BJ (cell line): Measurements from ENCODE around the gene NPTX1. TPM values are rescaled to one million over a fixed set of nuclear protein-coding genes. Genes with fewer than 3 reads are reported as not detected.

Source experiments
- CTCF ChIA-PET: fragments of 350-600 bp; formaldehyde crosslinking; extraction: SDS; loops from one replicate; lab custom pipeline; 2021; ENCODE audit warnings: antibody characterized with exemption, inconsistent platforms; lab: Yijun Ruan, JAX
- POLR2A ChIA-PET: fragments of 300-600 bp; sonication (Branson Sonifier 250); formaldehyde crosslinking; extraction: SDS; loops from one replicate; lab custom pipeline; 2021; ENCODE audit warnings: antibody characterized with exemption; lab: Charles Lee
- DNase-seq: peaks from one replicate; pipeline ENCODE4 v3.0.0-alpha.2; 2011; ENCODE audit warnings: low read depth
- H3K27me3 ChIP-seq: 2 replicates; pipeline ENCODE4 v1.6.0; 2011; ENCODE audit warnings: low read length; ENCODE audit not compliant: control insufficient read depth, insufficient read depth
- H3K36me3 ChIP-seq: 2 replicates; pipeline ENCODE4 v1.5.1; 2011; ENCODE audit warnings: low read length; ENCODE audit not compliant: control insufficient read depth, insufficient read depth
- H3K4me3 ChIP-seq: 2 replicates; pipeline ENCODE4 v1.5.1; 2011; ENCODE audit warnings: low read depth, mild to moderate bottlenecking, control low read depth, low read length
- polyA plus RNA-seq: library from polyadenylated mRNA; depleted of rRNA; stranded (reverse); fragments of >200 nt; gene quantifications from 2 replicates; pipeline ENCODE4 v1.2.3, GENCODE V29; 2011
- TF ChIP-seq, protein P1 (sequence below): IDR thresholded peaks from 2 replicates; pipeline ENCODE4 v1.5.1; 2011; ENCODE audit warnings: low read depth, mild to moderate bottlenecking, control low read depth, inconsistent platforms, low read length, moderate library complexity; ENCODE audit not compliant: insufficient read depth

Gene NPTX1
- polyA plus RNA-seq, 1 experiment: 0.43 TPM

DNA sequence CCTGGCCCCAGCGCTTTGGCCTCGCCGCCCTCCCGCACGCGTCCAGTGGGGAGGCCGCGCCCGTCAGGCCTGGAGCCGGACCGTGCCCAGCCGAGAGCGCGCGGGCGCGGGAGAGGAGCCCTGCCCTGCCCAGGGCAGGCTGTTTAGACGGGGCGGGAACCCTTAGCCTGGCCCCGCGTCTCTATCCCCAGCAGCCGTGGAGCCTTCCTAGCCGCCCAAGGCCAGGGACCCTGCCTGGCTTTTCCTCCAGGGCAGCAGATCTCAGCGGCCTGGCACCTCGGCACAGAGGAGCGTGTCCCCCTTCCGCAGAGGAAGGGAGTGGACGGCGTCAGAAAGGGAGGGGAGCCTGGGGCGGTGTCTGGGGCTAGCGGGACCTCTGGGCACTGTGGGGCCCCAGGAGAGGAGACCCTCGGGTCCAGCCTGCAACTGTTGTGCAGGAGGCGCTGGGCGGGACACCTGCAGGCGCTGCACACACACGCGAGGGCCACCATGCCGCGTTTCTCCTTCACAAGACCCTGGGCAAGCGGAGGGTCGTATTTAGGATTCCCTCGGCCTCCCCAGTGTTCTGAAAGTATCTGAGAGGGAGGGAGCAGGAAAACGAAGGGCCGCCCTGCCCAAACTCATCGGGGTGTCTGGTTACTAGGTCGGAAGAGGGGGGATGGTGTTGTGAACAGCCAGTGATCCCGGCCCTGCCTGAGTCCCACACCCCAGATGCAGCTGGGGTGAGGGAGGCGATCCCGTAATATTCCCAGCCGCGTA lies 2.3 kb upstream of the NPTX1 start:
- TF ChIP-seq, protein P1, sequence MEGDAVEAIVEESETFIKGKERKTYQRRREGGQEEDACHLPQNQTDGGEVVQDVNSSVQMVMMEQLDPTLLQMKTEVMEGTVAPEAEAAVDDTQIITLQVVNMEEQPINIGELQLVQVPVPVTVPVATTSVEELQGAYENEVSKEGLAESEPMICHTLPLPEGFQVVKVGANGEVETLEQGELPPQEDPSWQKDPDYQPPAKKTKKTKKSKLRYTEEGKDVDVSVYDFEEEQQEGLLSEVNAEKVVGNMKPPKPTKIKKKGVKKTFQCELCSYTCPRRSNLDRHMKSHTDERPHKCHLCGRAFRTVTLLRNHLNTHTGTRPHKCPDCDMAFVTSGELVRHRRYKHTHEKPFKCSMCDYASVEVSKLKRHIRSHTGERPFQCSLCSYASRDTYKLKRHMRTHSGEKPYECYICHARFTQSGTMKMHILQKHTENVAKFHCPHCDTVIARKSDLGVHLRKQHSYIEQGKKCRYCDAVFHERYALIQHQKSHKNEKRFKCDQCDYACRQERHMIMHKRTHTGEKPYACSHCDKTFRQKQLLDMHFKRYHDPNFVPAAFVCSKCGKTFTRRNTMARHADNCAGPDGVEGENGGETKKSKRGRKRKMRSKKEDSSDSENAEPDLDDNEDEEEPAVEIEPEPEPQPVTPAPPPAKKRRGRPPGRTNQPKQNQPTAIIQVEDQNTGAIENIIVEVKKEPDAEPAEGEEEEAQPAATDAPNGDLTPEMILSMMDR: no peak
- H3K36me3 ChIP-seq: no peaks in the 10 kb centered on the region
- CTCF ChIA-PET: interaction anchor here (1.0 to 1.7 kb wide), 2 partner anchors 14 to 381 kb away, joined by 4 read pairs; no protein-coding TSS in a partner anchor
- POLR2A ChIA-PET: no interaction called here
- H3K27me3 ChIP-seq: peaks cover 54% of the 10 kb centered on the region
- DNase-seq: no peak
- peak overlapping the region; percentile 34 for H3K4me3 ChIP-seq

DNA sequence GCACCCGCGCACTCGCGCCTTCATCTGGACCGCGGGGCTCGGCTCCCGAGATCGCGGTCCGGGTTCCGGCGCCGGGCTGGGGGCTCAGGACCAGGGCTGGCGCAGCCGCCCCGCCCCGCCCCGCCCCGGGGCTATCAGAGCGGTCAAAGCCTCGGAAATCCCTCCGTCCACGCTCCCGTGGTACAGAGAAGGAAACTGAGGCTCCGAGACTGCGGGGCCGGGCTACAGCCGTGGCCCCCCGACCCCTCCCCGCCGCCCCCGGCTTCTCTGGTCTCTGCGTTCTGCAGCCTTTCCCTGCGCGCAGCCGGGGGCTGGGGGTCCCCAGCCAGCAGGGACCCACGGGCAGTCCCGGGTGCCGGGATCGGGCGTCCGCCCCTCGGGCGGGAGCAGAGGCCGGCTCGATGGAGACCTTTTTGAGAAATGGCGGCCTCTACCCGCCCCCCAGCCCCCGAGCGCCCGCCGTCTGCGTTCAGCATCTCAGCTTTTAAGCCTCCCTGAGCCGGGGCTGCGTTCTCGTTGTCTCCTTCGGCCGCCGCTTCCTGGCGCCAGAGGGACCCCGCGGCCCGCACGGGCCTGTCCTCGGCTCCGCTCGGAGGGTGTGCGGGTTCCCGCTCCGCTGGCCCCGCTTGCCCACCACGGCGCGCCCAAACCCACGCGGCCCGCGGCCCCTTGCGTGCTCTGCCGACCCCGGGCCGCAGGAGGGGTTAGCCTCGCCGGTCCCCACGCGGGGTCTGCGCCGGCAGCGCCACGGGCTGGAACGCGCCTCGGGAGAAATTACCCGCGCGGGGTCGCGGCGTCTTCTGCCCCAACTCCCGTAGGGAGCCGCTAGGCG lies 1.5 kb upstream of the NPTX1 start:
- CTCF ChIA-PET: interaction anchor here (0.6 to 1.7 kb wide), 8 partner anchors 10 to 491 kb away, joined by 3 to 6 read pairs (median 4); no protein-coding TSS in a partner anchor
- Histone ChIP-seq H3K4me3 (peak overlapping the region; percentile 34), H3K36me3 (no peaks in the 10 kb centered on the region), H3K27me3 (peaks cover 58% of the 10 kb centered on the region)
- no peak for DNase-seq
- POLR2A ChIA-PET: no interaction called here
- TF ChIP-seq, protein P1: peak; percentile 66

DNA sequence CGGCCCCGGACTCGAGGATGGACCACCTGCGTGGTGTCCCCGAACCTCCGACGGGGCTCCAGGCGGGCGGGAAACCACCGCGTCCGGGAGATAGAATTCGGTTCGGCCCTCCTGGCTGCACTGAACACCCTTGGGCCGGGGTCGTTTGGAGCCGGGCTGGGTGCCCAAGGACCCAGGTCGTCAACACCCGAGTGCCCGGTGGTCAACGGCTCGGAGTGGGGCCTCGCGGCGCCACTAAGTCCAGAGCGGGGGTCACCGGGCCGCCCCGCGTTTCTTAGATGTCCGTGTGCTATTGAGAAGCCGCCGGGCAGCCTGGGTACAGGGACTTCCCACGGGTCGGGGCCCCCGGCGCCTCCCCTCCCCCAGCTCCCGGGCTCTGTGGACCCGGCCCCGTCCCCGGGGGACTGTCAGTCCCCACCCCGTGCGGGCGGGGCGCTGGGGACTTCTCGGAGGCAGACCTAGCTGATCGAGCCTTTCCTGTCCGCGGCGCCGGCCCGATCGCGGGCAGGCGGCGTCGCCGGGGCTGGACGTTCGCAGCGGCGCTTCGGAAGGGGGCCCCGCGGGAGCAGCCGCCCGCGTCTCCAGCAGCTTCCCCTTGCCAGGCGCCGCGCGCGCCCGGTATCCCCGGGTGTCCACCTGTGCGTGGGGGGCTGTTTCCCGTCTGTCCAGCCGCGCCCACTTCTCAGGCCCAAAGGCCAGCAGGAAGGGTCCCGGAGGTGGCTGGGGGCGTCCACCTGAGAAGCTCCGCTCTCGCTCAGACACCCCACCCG lies 655 bp upstream of the NPTX1 start:
- Histone ChIP-seq H3K36me3 (no peaks in the 10 kb centered on the region), H3K27me3 (peaks cover 61% of the 10 kb centered on the region), H3K4me3 (no peak overlapping the region)
- POLR2A ChIA-PET: no interaction called here
- TF ChIP-seq, protein P1: no peak
- CTCF ChIA-PET: interaction anchor here (0.6 to 1.7 kb wide), 9 partner anchors 9 to 492 kb away, joined by 3 to 6 read pairs (median 4); no protein-coding TSS in a partner anchor
- no peak for DNase-seq

DNA sequence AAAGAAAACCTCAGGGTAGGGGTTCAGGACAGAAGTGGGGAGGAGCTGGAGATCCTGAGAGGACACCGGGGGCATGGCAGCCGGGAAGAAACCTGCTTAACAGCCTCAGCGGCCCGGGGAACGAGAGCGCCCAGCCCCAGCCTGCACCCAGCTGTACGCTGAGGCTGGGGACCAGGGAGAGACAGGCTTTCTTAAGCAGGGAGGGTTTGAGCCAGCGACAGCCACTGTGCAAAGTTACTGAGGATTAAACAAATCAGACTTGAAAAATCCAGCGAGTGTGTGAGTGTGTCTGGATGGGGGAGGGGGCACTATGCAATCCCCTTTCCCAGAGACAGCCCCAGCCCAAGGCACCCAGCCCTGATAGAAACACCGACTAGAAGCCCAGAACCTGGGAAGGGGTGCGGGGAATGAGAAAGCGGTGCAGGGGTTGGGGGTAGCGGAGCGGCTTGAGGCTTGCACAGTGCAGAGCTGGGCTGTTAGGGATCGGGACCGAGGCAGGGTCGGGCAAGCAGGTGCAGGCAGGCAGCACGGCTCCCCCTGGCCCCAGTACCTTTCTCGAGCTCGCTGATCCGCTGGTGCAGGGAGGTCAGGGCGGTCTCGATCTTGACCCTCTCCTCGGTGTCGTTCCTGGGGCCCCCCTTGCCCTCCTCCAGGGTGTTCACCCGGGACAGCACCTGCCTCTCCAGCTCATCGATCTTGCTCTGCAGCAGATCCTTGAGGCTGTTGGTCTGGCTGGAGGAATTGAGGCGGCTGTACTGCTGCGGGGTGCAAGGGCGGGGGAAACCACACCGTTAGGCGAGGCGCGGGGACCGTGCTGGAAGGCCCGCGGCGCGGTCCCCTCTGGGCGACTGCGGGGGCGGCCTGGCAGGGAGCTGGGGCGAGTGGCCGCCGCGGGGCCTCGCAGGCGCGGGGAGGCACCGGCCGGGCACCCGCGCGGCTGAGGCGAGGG lies 1.2 kb downstream of the NPTX1 start:
- TF ChIP-seq, protein P1: no peak
- Histone ChIP-seq H3K36me3 (no peaks in the 10 kb centered on the region), H3K4me3 (no peak overlapping the region; the same call in 1 of the 2 replicates), H3K27me3 (peaks cover 59% of the 10 kb centered on the region)
- no peak for DNase-seq
- ChIA-PET CTCF (interaction anchor here (0.9 to 1.2 kb wide), 2 partner anchors 101 to 504 kb away, joined by 3 read pairs; no protein-coding TSS in a partner anchor), POLR2A (no interaction called here)
